ENCODE measurements around the gene GAN.
A peak's percentile ranks its signal among the peaks of the same experiment; 100 is the strongest.

GRCh38 chr16:81316176-81316496 lies 1.4 kb downstream of the GAN start:
- TF ChIP-seq, protein P1, sequence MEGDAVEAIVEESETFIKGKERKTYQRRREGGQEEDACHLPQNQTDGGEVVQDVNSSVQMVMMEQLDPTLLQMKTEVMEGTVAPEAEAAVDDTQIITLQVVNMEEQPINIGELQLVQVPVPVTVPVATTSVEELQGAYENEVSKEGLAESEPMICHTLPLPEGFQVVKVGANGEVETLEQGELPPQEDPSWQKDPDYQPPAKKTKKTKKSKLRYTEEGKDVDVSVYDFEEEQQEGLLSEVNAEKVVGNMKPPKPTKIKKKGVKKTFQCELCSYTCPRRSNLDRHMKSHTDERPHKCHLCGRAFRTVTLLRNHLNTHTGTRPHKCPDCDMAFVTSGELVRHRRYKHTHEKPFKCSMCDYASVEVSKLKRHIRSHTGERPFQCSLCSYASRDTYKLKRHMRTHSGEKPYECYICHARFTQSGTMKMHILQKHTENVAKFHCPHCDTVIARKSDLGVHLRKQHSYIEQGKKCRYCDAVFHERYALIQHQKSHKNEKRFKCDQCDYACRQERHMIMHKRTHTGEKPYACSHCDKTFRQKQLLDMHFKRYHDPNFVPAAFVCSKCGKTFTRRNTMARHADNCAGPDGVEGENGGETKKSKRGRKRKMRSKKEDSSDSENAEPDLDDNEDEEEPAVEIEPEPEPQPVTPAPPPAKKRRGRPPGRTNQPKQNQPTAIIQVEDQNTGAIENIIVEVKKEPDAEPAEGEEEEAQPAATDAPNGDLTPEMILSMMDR (IDR thresholded peaks at IDR 0.05) = no peak
- peak; percentile 6 for TF ChIP-seq EZH2 (IDR thresholded peaks at IDR 0.05)
- TF ChIP-seq EZH2phosphoT487 (IDR thresholded peaks at IDR 0.05) = no peak
